Testis (tissue), 3 donors: ENCODE measurements around the gene PLEKHO2. TPM values are rescaled to one million over a fixed set of nuclear protein-coding genes. Genes with fewer than 3 reads are reported as not detected.
A peak's percentile ranks its signal among the peaks of the same experiment; 100 is the strongest.

Experiments
- DNase-seq: peaks from one replicate; pipeline ENCODE4 v3.0.0-alpha.2; 2019
- H3K27ac ChIP-seq, 2 donors: fragments of 200-600 bp; sonication (generic); one replicate each; pipeline ENCODE4 v1.5.1; 2019
- H3K27me3 ChIP-seq: fragments of 200-600 bp; sonication (generic); one replicate; pipeline ENCODE4 v1.5.1; 2019
- H3K36me3 ChIP-seq: fragments of 200-600 bp; sonication (generic); one replicate; pipeline ENCODE4 v1.5.1; 2017; ENCODE audit warnings: low read depth; ENCODE audit errors: missing control alignments
- H3K4me1 ChIP-seq: fragments of 200-600 bp; sonication (generic); one replicate; pipeline ENCODE4 v1.5.1; 2019
- H3K4me3 ChIP-seq, 2 donors: fragments of 200-600 bp; sonication (generic); one replicate each; pipeline ENCODE4 v1.5.1; 2017 to 2019
- H3K9me3 ChIP-seq: fragments of 200-600 bp; sonication (generic); one replicate; pipeline ENCODE4 v1.5.1; 2017
- POLR2A ChIP-seq: fragments of 450-650 bp; IDR thresholded peaks from one replicate; pipeline ENCODE4 v1.6.1; 2017; ENCODE audit warnings: antibody characterized with exemption, mild to moderate bottlenecking, moderate library complexity
- WGBS, 2 donors: methylation state at CpG; one replicate each; pipeline ENCODE4 v1.1.5; 2018; 5-methylcytosine and 5-hydroxymethylcytosine counted together
- intact Hi-C: fragments of 100-400 bp; cut with DNase I; formaldehyde crosslinking; loops from one replicate; pipeline ENCODE4 v1.15.1; 2023; ENCODE audit warnings: low total_unique reads
- polyA plus RNA-seq: library from polyadenylated mRNA; stranded (reverse); fragments of 350-450 nt; fragmentation: Illumina TruSeq; extraction: RNeasy Lipid Tissue Mini Kit (QIAGEN cat#74804); gene quantifications from one replicate; pipeline ENCODE4 v1.2.3, GENCODE V29; 2014; ENCODE audit warnings: low read depth, low replicate concordance; ENCODE audit not compliant: insufficient read depth
- total RNA-seq, 2 donors: library from RNA; depleted of rRNA; stranded (reverse); fragments of >200 nt; gene quantifications; one replicate each; pipeline ENCODE4 v1.2.3, GENCODE V29; 2016
- TF ChIP-seq, protein P1 (sequence below), 3 experiments: fragments of 450-650 bp in 2 of 3; fragments of 200-600 bp in 1 of 3; sonication (generic) in 1 of 3; IDR thresholded peaks; one replicate each; pipeline ENCODE4 v1.5.1; 2016 to 2019; ENCODE audit warnings: antibody characterized with exemption in 3 of 3, mild to moderate bottlenecking in 2 of 3, moderate library complexity in 1 of 3

The PLEKHO2 gene
- total and polyA plus RNA-seq, 3 donors from 2014 or later = 17.2 to 28.9 (median 19.3) TPM

DNA sequence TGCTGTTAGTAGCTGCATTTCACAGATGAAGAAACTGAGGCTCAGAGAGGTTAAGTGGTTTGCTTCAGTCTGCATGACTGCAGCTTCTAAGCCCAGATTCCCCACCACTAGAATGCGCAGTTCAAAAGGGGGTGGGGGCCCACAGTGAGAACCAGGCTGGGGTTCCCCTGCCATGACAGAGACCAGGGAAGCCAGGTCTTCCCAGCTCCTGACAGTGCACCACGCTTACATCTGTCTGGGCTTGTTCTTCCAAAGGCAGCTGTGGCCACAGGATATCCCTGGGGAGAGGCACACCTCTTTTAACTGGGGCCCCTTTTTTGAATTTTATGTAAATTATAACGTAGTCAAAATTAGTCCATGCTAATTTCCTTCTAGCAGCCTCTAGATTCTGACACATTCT is 5.3 kb downstream of the PLEKHO2 start:
- DNase-seq = no peak
- Histone ChIP-seq H3K27ac (no peak overlapping the region), H3K36me3 (no peaks in the 10 kb centered on the region), H3K27me3 (no peaks in the 10 kb centered on the region), H3K9me3 (no peaks in the 10 kb centered on the region), H3K4me3 (no peak overlapping the region), H3K4me1 (peaks cover 38% of the 10 kb centered on the region)
- WGBS, 2 donors = 78 to 84% methylated on average over 3 of the region's 3 CpGs
- intact Hi-C loops = no loop called here
- TF ChIP-seq POLR2A = no peak
- TF ChIP-seq, protein P1, sequence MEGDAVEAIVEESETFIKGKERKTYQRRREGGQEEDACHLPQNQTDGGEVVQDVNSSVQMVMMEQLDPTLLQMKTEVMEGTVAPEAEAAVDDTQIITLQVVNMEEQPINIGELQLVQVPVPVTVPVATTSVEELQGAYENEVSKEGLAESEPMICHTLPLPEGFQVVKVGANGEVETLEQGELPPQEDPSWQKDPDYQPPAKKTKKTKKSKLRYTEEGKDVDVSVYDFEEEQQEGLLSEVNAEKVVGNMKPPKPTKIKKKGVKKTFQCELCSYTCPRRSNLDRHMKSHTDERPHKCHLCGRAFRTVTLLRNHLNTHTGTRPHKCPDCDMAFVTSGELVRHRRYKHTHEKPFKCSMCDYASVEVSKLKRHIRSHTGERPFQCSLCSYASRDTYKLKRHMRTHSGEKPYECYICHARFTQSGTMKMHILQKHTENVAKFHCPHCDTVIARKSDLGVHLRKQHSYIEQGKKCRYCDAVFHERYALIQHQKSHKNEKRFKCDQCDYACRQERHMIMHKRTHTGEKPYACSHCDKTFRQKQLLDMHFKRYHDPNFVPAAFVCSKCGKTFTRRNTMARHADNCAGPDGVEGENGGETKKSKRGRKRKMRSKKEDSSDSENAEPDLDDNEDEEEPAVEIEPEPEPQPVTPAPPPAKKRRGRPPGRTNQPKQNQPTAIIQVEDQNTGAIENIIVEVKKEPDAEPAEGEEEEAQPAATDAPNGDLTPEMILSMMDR (IDR thresholded peaks at IDR 0.05) = no peak

DNA sequence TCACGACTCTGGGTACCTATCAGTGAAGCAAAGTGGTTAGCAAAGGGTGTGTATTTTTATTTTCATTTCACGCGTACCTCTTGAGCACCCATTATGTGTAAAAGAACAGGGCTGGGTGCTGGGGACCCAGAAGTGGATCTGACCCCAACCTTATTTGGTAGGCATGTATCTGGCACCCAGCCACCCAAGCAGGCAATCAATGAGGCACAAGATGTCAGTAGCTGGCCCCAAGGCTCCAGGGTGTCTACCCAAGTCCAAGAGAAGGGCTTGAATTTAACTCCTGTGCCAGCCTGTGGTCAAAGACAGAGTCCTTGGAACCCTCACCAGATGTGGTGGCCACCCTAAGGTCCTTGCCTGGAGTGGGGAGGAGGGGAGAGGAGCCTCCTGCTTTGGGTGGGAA is 5.7 kb downstream of the PLEKHO2 start:
- intact Hi-C loops = no loop called here
- Histone ChIP-seq H3K27me3 (no peaks in the 10 kb centered on the region), H3K27ac (no peak overlapping the region), H3K36me3 (no peaks in the 10 kb centered on the region), H3K4me1 (peaks cover 38% of the 10 kb centered on the region), H3K4me3 (no peak overlapping the region), H3K9me3 (no peaks in the 10 kb centered on the region)
- TF ChIP-seq, protein P1 (IDR thresholded peaks at IDR 0.05) = no peak
- TF ChIP-seq POLR2A = no peak
- WGBS, 2 donors = 85% methylated on average over 3 of the region's 3 CpGs
- no peak for DNase-seq

DNA sequence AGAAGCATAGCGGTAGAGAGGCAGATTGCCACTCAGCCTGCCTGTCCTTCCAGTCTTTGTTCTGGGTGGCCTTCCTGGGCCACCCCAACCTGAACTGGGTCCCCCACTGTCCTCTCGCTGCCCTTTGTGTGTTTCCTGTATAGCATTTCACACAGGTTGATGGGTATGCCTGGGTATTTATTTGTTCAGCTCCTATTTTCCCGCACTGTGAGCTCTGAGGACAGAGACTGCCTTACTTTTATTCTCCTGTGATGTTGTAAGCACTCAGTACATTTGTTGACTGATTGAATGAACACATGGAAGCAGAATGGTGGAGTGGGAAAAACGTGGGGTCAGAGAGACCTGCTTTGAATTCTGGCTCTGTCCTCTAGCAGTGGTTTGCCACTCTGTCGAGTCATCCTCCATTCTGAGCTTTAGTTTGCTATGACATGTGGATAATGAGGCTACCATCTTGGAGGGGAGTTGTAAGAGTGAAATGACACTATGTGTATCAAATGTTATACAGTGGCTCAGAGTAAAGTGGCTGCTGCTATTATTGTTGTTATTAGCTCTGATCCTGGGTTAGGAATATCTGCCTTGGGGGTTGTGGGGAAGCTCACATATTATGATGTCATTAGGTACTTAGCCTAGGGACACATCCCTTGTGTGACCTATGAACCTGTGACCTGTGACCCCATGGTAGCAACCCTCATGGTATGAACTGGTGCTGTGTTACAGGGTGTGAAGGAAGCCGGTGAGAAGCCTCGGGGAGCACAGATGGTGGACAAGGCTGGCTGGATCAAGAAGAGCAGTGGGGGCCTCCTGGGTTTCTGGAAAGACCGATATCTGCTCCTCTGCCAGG is 6.4 kb downstream of the PLEKHO2 start:
- no peaks in the 10 kb centered on the region for H3K36me3 ChIP-seq
- H3K4me3 ChIP-seq = no peak overlapping the region
- H3K27ac ChIP-seq = no peak overlapping the region
- 83 to 84% methylated on average over 8 of the region's 8 CpGs for WGBS, 2 donors
- no peaks in the 10 kb centered on the region for H3K27me3 ChIP-seq
- H3K9me3 ChIP-seq = no peaks in the 10 kb centered on the region
- TF ChIP-seq, protein P1 (IDR thresholded peaks at IDR 0.05) = no peak
- no peak for TF ChIP-seq POLR2A
- intact Hi-C loops = no loop called here
- no peak for DNase-seq
- peaks cover 38% of the 10 kb centered on the region for H3K4me1 ChIP-seq

DNA sequence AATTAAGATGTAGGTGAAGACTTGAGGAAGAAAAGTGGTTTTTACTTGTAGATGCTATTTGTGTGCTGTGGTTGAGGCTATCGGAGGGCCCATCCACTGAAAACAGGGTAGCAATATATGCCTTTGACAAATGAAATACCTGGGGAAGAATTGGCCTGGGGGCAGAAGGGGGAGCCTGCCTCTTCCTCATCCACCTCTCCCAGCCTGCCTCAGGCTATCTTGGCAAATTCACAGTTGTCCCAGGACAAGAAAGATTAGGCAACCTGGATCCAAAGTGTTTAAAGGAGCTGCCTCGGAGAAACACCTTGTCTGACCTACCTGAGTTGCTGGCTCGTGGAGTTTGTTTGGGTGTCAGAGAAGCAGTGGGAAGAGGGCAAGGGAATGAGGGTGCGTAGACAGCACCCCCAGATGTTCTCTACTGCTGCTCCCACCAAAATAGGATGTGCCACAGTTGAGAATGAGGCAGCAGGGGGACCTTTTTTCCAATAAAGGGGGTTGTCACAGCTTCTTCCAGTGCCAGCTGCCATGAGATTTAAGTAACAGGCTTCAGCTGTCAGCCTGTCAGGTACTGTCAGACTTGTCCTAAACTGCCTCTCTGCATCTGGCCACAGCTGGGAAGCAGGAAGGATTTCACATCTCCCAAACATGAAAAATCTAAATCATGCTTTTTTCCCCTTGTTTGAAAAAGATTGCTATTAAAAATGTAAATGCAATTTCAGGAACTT is 9.2 kb downstream of the PLEKHO2 start:
- TF ChIP-seq, protein P1 (IDR thresholded peaks at IDR 0.05) = no peak
- TF ChIP-seq POLR2A = no peak
- Histone ChIP-seq H3K27ac (peak overlapping the region in 1 of 2 donors; percentile 62), H3K4me1 (peaks cover 42% of the 10 kb centered on the region), H3K4me3 (no peak overlapping the region), H3K36me3 (no peaks in the 10 kb centered on the region), H3K9me3 (no peaks in the 10 kb centered on the region), H3K27me3 (no peaks in the 10 kb centered on the region)
- intact Hi-C loops = no loop called here
- 80 to 83% methylated on average over 4 of the region's 4 CpGs for WGBS, 2 donors
- no peak for DNase-seq
